Mesenchymal stem cell (in vitro differentiated cells and primary cell): ENCODE results near the gene DPP6.

Experiments
- DNase-seq: peaks from one replicate; pipeline ENCODE4 v3.0.0-alpha.2; 2013
- H2AFZ ChIP-seq: one replicate; pipeline ENCODE4 v1.6.1; 2013; ENCODE audit warnings: low read depth, mild to moderate bottlenecking, control low read depth, inconsistent platforms, low read length, moderate library complexity
- H2AK5ac ChIP-seq: 2 replicates; pipeline ENCODE4 v1.6.1; 2013; ENCODE audit warnings: low read length, moderate library complexity, mild to moderate bottlenecking, inconsistent platforms; ENCODE audit not compliant: severe bottlenecking
- H2BK120ac ChIP-seq: one replicate; pipeline ENCODE4 v1.6.1; 2013; ENCODE audit warnings: low read depth, mild to moderate bottlenecking, inconsistent platforms, low read length, moderate library complexity
- H2BK12ac ChIP-seq, 2 experiments: one replicate each; pipeline ENCODE4 v1.6.1; 2013; ENCODE audit warnings: inconsistent platforms in 2 of 2, low read length in 2 of 2, mild to moderate bottlenecking in 2 of 2, moderate library complexity in 2 of 2, control low read depth in 1 of 2
- H2BK15ac ChIP-seq: one replicate; pipeline ENCODE4 v1.6.1; 2013; ENCODE audit warnings: mild to moderate bottlenecking, low read depth, inconsistent platforms; ENCODE audit not compliant: poor library complexity, severe bottlenecking
- H2BK5ac ChIP-seq: 2 replicates; pipeline ENCODE4 v1.6.1; 2013; ENCODE audit warnings: low read depth, mild to moderate bottlenecking, low read length, control low read depth, inconsistent platforms; ENCODE audit not compliant: poor library complexity, severe bottlenecking
- H3K14ac ChIP-seq, 2 experiments: one replicate each; pipeline ENCODE4 v1.6.1; 2013; ENCODE audit warnings: inconsistent platforms in 2 of 2, low read length in 2 of 2, control low read depth in 1 of 2, mild to moderate bottlenecking in 1 of 2, moderate library complexity in 1 of 2
- H3K18ac ChIP-seq, 2 experiments: one replicate each; pipeline ENCODE4 v1.6.1; 2013; ENCODE audit warnings: inconsistent platforms in 2 of 2, low read length in 2 of 2, control low read depth in 1 of 2, low read depth in 1 of 2, mild to moderate bottlenecking in 1 of 2
- H3K23ac ChIP-seq, 2 experiments: one replicate each; pipeline ENCODE4 v1.6.1; 2013; ENCODE audit warnings: inconsistent platforms in 2 of 2, low read length in 2 of 2, mild to moderate bottlenecking in 2 of 2, moderate library complexity in 2 of 2, control low read depth in 1 of 2
- H3K27ac ChIP-seq: 2 replicates; pipeline ENCODE4 v1.5.1; 2013; ENCODE audit warnings: mild to moderate bottlenecking, moderate library complexity, low read length, control low read depth, inconsistent platforms; ENCODE audit not compliant: poor library complexity, severe bottlenecking
- H3K27me3 ChIP-seq, 2 experiments: 2 replicates each; pipeline versions ENCODE4 v1.6.1 to v1.7.0; 2013; ENCODE audit warnings: low read length in 2 of 2, mild to moderate bottlenecking in 2 of 2, moderate library complexity in 2 of 2, control low read depth in 1 of 2, inconsistent platforms in 1 of 2; ENCODE audit not compliant: control insufficient read depth in 1 of 2, insufficient read depth in 1 of 2
- H3K36me3 ChIP-seq, 2 experiments: 2 replicates each; pipeline versions ENCODE4 v1.6.1 to v1.7.0; 2013; ENCODE audit warnings: low read length in 2 of 2, control low read depth in 1 of 2, inconsistent platforms in 1 of 2, low read depth in 1 of 2, mild to moderate bottlenecking in 1 of 2; ENCODE audit not compliant: insufficient read depth in 2 of 2, control insufficient read depth in 1 of 2
- H3K4ac ChIP-seq, 2 experiments: one replicate each; pipeline ENCODE4 v1.6.1; 2013; ENCODE audit warnings: inconsistent platforms in 2 of 2, low read length in 2 of 2, mild to moderate bottlenecking in 2 of 2, moderate library complexity in 2 of 2, control low read depth in 1 of 2, low read depth in 1 of 2
- H3K4me1 ChIP-seq: 2 replicates; pipeline ENCODE4 v1.6.1; 2013; ENCODE audit warnings: low read depth, low read length, control low read depth; ENCODE audit not compliant: control insufficient read depth, insufficient read depth
- H3K4me2 ChIP-seq: 2 replicates; pipeline ENCODE4 v1.6.1; 2013; ENCODE audit warnings: low read length, mild to moderate bottlenecking, inconsistent platforms; ENCODE audit not compliant: poor library complexity, severe bottlenecking
- H3K4me3 ChIP-seq, 2 experiments: 2 replicates each; pipeline versions ENCODE4 v1.5.1 to v1.7.0; 2013; ENCODE audit warnings: low read length in 2 of 2, mild to moderate bottlenecking in 2 of 2, control low read depth in 1 of 2, low read depth in 1 of 2; ENCODE audit not compliant: insufficient read depth in 1 of 2
- H3K79me1 ChIP-seq: replicated peaks from 2 replicates; pipeline ENCODE4 v1.6.1; 2013; ENCODE audit warnings: mild to moderate bottlenecking, control low read depth, low read length, inconsistent platforms; ENCODE audit not compliant: poor library complexity, severe bottlenecking
- H3K9ac ChIP-seq: 2 replicates; pipeline ENCODE4 v1.7.0; 2013; ENCODE audit warnings: mild to moderate bottlenecking, low read length, moderate library complexity
- H3K9me3 ChIP-seq: 2 replicates; pipeline ENCODE4 v1.7.0; 2013; ENCODE audit warnings: mild to moderate bottlenecking, low read length; ENCODE audit not compliant: control insufficient read depth
- H4K8ac ChIP-seq: one replicate; pipeline ENCODE4 v1.6.1; 2013; ENCODE audit warnings: inconsistent platforms, mild to moderate bottlenecking, low read length, moderate library complexity
- H4K91ac ChIP-seq: one replicate; pipeline ENCODE4 v1.6.1; 2013; ENCODE audit warnings: mild to moderate bottlenecking, low read length, inconsistent platforms
- WGBS: methylation state at CpG from one replicate; pipeline ENCODE4 v1.1.7; 2013; ENCODE audit warnings: mixed read lengths; 5-methylcytosine and 5-hydroxymethylcytosine counted together

The DPP6 gene

GRCh38 chr7:154744861-154745258 is 692.7 kb downstream of the DPP6 start:
- Histone ChIP-seq H3K14ac (no peak overlapping the region), H3K18ac (no peak overlapping the region), H3K4me3 (no peak overlapping the region), H3K4me2 (no peak overlapping the region), H2AFZ (no peak overlapping the region), H3K36me3 (no peaks in the 10 kb centered on the region), H3K27me3 (no peaks in the 10 kb centered on the region), H3K9ac (no peak overlapping the region), H3K9me3 (no peaks in the 10 kb centered on the region), H3K27ac (no peak overlapping the region), H4K91ac (no peak overlapping the region), H3K23ac (no peak overlapping the region), H3K4me1 (no peaks in the 10 kb centered on the region), H3K79me1 (no peaks in the 10 kb centered on the region), H2AK5ac (no peak overlapping the region), H3K4ac (no peak overlapping the region), H2BK120ac (no peak overlapping the region), H2BK12ac (no peak overlapping the region), H2BK15ac (no peak overlapping the region), H2BK5ac (no peak overlapping the region), H4K8ac (no peak overlapping the region)
- WGBS, result 71% methylated on average over 3 of the region's 3 CpGs
- no peak for DNase-seq

GRCh38 chr7:154746571-154747360 is 694.6 kb downstream of the DPP6 start:
- H3K27ac ChIP-seq, result no peak overlapping the region

DNA sequence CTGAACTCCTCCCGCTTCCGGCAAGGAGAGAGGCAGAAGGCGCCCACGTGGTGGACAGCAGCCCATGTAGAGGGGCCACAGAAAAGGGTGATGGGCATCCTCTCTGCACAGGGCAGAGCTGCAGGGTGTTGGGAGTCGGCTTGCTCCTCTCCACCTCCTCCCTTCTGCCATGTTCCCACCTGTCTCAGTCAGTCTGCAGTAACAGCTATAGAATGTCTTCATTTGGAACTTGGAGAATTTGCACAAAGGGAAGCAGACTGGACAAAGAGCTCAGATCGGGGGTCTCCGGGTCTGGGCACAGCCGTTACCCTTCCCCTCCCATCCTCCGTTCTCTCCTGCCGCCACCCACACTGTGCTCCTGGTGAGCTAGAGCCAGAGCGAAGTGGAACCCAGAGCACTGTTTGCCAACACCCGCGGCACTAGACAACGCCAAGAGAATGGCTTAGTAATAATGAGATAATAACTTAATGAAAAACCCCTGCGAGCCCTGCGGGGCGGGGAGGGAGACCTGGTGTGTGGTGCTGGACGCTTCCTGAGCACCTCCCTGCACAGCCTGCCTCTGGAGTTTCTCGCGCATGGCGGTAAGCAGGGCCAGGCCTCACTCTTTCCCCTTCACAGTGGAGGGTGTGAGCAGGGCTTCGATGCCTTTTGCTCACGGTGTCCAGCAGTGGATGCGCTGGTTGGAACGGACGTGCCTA is 696.0 kb downstream of the DPP6 start:
- no peak overlapping the region for H3K4ac ChIP-seq
- H4K91ac ChIP-seq, result no peak overlapping the region
- H3K23ac ChIP-seq, result no peak overlapping the region
- no peak overlapping the region for H3K14ac ChIP-seq
- DNase-seq, result no peak
- H3K4me1 ChIP-seq, result no peaks in the 10 kb centered on the region
- no peaks in the 10 kb centered on the region for H3K9me3 ChIP-seq
- no peak overlapping the region for H2BK15ac ChIP-seq
- no peak overlapping the region for H3K18ac ChIP-seq
- H3K27me3 ChIP-seq, result no peaks in the 10 kb centered on the region
- H3K4me3 ChIP-seq, result peak overlapping the region in 1 of 2 experiments; percentile 24
- 86% methylated on average over 26 of the region's 26 CpGs for WGBS
- H3K36me3 ChIP-seq, result no peaks in the 10 kb centered on the region
- H2AFZ ChIP-seq, result no peak overlapping the region
- H3K4me2 ChIP-seq, result no peak overlapping the region
- H3K79me1 ChIP-seq, result no peaks in the 10 kb centered on the region
- no peak overlapping the region for H4K8ac ChIP-seq
- H2BK12ac ChIP-seq, result no peak overlapping the region
- H3K9ac ChIP-seq, result no peak overlapping the region
- no peak overlapping the region for H2AK5ac ChIP-seq
- no peak overlapping the region for H2BK120ac ChIP-seq
- no peak overlapping the region for H3K27ac ChIP-seq
- no peak overlapping the region for H2BK5ac ChIP-seq

More at GRCh38 chr7:154746571-154747360, 694.6 kb downstream of the DPP6 start:
- Histone ChIP-seq H3K4me1 (no peaks in the 10 kb centered on the region), H2BK5ac (no peak overlapping the region), H3K4me3 (no peak overlapping the region), H3K36me3 (no peaks in the 10 kb centered on the region), H2AFZ (no peak overlapping the region), H3K4ac (no peak overlapping the region), H4K8ac (no peak overlapping the region), H4K91ac (no peak overlapping the region), H2AK5ac (no peak overlapping the region), H3K14ac (no peak overlapping the region), H3K79me1 (no peaks in the 10 kb centered on the region), H3K27me3 (no peaks in the 10 kb centered on the region), H2BK12ac (no peak overlapping the region), H3K9ac (no peak overlapping the region), H3K9me3 (no peaks in the 10 kb centered on the region), H3K23ac (no peak overlapping the region), H2BK15ac (no peak overlapping the region), H3K4me2 (no peak overlapping the region), H2BK120ac (no peak overlapping the region), H3K18ac (no peak overlapping the region)
- DNase-seq, result no peak
- WGBS, result 64% methylated on average over 4 of the region's 5 CpGs

GRCh38 chr7:154750353-154750801 is 698.2 kb downstream of the DPP6 start:
- Histone ChIP-seq H3K9ac (no peak overlapping the region), H3K14ac (no peak overlapping the region), H3K4me1 (no peaks in the 10 kb centered on the region), H3K27me3 (no peaks in the 10 kb centered on the region), H2BK15ac (no peak overlapping the region), H3K18ac (no peak overlapping the region), H3K9me3 (no peaks in the 10 kb centered on the region), H2BK5ac (no peak overlapping the region), H3K23ac (no peak overlapping the region), H4K91ac (no peak overlapping the region), H3K27ac (no peak overlapping the region), H4K8ac (no peak overlapping the region), H2AK5ac (no peak overlapping the region), H2BK12ac (no peak overlapping the region), H3K79me1 (no peaks in the 10 kb centered on the region), H3K36me3 (no peaks in the 10 kb centered on the region), H3K4ac (no peak overlapping the region), H3K4me3 (peak overlapping the region in 1 of 2 experiments; percentile 35), H2AFZ (no peak overlapping the region), H2BK120ac (no peak overlapping the region), H3K4me2 (no peak overlapping the region)
- WGBS, result 92% methylated on average over 25 of the region's 27 CpGs
- DNase-seq, result no peak
